SK-N-SH (cell line): Measurements from ENCODE around the gene PDGFB.

Experiments
- ELF1 ChIP-seq: IDR thresholded peaks from 2 replicates; pipeline ENCODE4 v1.4.0; 2012
- RAD21 ChIP-seq: IDR thresholded peaks from 2 replicates; pipeline ENCODE4 v1.6.1; 2012; ENCODE audit warnings: mild to moderate bottlenecking, low read length
- TAF1 ChIP-seq: IDR thresholded peaks from 2 replicates; pipeline ENCODE4 v1.6.1; 2012; ENCODE audit warnings: low read depth, mild to moderate bottlenecking, low read length, moderate library complexity, borderline replicate concordance
- TF ChIP-seq, protein P1 (sequence below): fragments of 200-600 bp; sonication (generic); IDR thresholded peaks from 2 replicates; pipeline ENCODE4 v1.6.1; 2017; ENCODE audit warnings: antibody characterized with exemption, mild to moderate bottlenecking, moderate library complexity
- TF ChIP-seq, protein P2 (sequence below): IDR thresholded peaks from 2 replicates; pipeline ENCODE4 v1.6.1; 2012; ENCODE audit warnings: mild to moderate bottlenecking, low read depth, low read length, moderate library complexity
- TF ChIP-seq, protein P3 (sequence below): IDR thresholded peaks from 2 replicates; pipeline ENCODE4 v1.4.0; 2012; ENCODE audit warnings: low read depth

GRCh38 chr22:39220890-39221850 is 23.6 kb downstream of the PDGFB start:
- TF ChIP-seq, protein P1, sequence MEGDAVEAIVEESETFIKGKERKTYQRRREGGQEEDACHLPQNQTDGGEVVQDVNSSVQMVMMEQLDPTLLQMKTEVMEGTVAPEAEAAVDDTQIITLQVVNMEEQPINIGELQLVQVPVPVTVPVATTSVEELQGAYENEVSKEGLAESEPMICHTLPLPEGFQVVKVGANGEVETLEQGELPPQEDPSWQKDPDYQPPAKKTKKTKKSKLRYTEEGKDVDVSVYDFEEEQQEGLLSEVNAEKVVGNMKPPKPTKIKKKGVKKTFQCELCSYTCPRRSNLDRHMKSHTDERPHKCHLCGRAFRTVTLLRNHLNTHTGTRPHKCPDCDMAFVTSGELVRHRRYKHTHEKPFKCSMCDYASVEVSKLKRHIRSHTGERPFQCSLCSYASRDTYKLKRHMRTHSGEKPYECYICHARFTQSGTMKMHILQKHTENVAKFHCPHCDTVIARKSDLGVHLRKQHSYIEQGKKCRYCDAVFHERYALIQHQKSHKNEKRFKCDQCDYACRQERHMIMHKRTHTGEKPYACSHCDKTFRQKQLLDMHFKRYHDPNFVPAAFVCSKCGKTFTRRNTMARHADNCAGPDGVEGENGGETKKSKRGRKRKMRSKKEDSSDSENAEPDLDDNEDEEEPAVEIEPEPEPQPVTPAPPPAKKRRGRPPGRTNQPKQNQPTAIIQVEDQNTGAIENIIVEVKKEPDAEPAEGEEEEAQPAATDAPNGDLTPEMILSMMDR: no peak
- TF ChIP-seq, protein P2, sequence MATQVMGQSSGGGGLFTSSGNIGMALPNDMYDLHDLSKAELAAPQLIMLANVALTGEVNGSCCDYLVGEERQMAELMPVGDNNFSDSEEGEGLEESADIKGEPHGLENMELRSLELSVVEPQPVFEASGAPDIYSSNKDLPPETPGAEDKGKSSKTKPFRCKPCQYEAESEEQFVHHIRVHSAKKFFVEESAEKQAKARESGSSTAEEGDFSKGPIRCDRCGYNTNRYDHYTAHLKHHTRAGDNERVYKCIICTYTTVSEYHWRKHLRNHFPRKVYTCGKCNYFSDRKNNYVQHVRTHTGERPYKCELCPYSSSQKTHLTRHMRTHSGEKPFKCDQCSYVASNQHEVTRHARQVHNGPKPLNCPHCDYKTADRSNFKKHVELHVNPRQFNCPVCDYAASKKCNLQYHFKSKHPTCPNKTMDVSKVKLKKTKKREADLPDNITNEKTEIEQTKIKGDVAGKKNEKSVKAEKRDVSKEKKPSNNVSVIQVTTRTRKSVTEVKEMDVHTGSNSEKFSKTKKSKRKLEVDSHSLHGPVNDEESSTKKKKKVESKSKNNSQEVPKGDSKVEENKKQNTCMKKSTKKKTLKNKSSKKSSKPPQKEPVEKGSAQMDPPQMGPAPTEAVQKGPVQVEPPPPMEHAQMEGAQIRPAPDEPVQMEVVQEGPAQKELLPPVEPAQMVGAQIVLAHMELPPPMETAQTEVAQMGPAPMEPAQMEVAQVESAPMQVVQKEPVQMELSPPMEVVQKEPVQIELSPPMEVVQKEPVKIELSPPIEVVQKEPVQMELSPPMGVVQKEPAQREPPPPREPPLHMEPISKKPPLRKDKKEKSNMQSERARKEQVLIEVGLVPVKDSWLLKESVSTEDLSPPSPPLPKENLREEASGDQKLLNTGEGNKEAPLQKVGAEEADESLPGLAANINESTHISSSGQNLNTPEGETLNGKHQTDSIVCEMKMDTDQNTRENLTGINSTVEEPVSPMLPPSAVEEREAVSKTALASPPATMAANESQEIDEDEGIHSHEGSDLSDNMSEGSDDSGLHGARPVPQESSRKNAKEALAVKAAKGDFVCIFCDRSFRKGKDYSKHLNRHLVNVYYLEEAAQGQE: no peak
- TF ChIP-seq ELF1 (no peak), RAD21 (no peak), TAF1 (no peak)
- TF ChIP-seq, protein P3, sequence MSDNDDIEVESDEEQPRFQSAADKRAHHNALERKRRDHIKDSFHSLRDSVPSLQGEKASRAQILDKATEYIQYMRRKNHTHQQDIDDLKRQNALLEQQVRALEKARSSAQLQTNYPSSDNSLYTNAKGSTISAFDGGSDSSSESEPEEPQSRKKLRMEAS: no peak
